Spleen (tissue), 7 donors: Measurements from ENCODE around the gene IQGAP2.

Experiments
- CTCF ChIP-seq, 11 experiments: fragments of 200-600 bp in 7 of 11; fragments of 450-650 bp in 4 of 11; sonication (generic) in 4 of 11; IDR thresholded peaks in 8 of 11; conservative IDR thresholded peaks in 3 of 11; 1 replicate in 7 of 11; 2 replicates in 4 of 11; pipeline versions ENCODE4 v1.4.0 to v1.8.0; 2016 to 2021; ENCODE audit warnings: antibody characterized with exemption in 11 of 11, inconsistent platforms in 4 of 11, mild to moderate bottlenecking in 1 of 11
- POLR2A ChIP-seq, 3 donors: fragments of 450-650 bp; IDR thresholded peaks; one replicate each; pipeline ENCODE4 v1.5.1; 2017; ENCODE audit warnings: antibody characterized with exemption in 3 of 3, mild to moderate bottlenecking in 1 of 3
- POLR2AphosphoS5 ChIP-seq, 3 donors: sonication (generic); formaldehyde crosslinking; IDR thresholded peaks; one replicate each; pipeline ENCODE4 v1.5.1; 2017; ENCODE audit warnings: antibody characterized with exemption in 3 of 3
- donor health status: DM: no; HTN: no; CAD: no; lungs with moderate emphysema.
- donor health status: DM: no; HTN: no; CAD: no.
- donor health status: DM: no; HTN: no; CAD: no.

- TF ChIP-seq CTCF (IDR thresholded peaks at IDR 0.05 in 8 of 11, conservative IDR thresholded peaks at IDR 0.05 in 3 of 11) (no peak), POLR2AphosphoS5 (IDR thresholded peaks at IDR 0.05) (no peak), POLR2A (IDR thresholded peaks at IDR 0.05) (no peak)
These were observed 23.1 kb downstream of the IQGAP2 start for GRCh38 chr5:76425928-76426804.
